Fibroblast of upper back skin (primary cell): ENCODE measurements around the gene ZSCAN32.

ENCODE experiments used
- DNase-seq: peaks from one replicate; pipeline ENCODE4 v3.0.0-alpha.2; 2013

ZSCAN32 gene

GRCh38 chr16:3355589-3355988 lies 45.2 kb downstream of the ZSCAN32 start, which contains the start of gene OR2C1:
Gene OR2C1 (plus strand): TSS chr16:3355889. CDS start chr16:3355941, 52 bp downstream.
- DNase-seq: no peak

GRCh38 chr16:3349175-3349574 lies 51.6 kb downstream of the ZSCAN32 start:
- no peak for DNase-seq

GRCh38 chr16:3348547-3349167 lies 52.1 kb downstream of the ZSCAN32 start:
- no peak for DNase-seq

- no peak for DNase-seq
These were observed 53.2 kb downstream of the ZSCAN32 start for GRCh38 chr16:3347586-3347985.

GRCh38 chr16:3346041-3346440 lies 54.8 kb downstream of the ZSCAN32 start:
- no peak for DNase-seq
